HG02885 (cell line): ENCODE measurements around the gene POP5.

Experiments used
- ATAC-seq: cut with Tn5 transposase; IDR thresholded peaks from one replicate; pipeline ENCODE4 v1.9.1; 2021; ENCODE audit warnings: mild to moderate bottlenecking; ENCODE audit not compliant: unreplicated experiment, poor library complexity

POP5 gene

DNA sequence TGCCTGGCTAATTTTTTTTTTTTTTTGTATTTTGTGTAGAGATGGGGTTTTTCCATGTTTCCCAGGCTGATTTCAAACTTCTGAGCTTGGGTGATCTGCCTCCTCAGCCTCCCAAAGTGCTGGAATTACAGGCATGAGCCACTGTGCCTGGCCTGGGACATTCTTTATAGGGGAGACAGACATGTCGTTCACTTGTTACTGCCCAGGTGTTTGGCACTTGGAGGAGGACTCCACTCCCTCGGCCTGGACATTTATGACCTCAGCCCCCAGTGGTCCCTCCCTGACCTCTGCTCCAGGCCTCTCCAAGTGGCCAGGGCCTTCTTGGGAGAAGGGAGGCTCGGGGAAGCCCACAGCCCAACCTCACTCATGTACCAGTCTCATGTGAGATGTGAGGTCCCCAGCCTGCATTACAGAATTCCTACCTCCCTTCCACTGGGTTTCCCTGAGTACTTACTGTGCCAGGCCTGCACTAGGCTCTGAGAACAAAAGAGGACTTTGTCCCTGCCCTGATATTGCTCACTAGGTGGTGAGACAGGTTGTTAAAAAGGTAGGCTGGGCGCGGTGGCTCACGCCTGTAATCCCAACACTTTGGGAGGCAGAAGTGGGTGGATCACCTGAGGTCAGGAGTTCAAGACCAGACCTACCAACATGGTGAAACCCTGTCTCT is 9.7 kb upstream of the POP5 start:
- no peak for ATAC-seq

DNA sequence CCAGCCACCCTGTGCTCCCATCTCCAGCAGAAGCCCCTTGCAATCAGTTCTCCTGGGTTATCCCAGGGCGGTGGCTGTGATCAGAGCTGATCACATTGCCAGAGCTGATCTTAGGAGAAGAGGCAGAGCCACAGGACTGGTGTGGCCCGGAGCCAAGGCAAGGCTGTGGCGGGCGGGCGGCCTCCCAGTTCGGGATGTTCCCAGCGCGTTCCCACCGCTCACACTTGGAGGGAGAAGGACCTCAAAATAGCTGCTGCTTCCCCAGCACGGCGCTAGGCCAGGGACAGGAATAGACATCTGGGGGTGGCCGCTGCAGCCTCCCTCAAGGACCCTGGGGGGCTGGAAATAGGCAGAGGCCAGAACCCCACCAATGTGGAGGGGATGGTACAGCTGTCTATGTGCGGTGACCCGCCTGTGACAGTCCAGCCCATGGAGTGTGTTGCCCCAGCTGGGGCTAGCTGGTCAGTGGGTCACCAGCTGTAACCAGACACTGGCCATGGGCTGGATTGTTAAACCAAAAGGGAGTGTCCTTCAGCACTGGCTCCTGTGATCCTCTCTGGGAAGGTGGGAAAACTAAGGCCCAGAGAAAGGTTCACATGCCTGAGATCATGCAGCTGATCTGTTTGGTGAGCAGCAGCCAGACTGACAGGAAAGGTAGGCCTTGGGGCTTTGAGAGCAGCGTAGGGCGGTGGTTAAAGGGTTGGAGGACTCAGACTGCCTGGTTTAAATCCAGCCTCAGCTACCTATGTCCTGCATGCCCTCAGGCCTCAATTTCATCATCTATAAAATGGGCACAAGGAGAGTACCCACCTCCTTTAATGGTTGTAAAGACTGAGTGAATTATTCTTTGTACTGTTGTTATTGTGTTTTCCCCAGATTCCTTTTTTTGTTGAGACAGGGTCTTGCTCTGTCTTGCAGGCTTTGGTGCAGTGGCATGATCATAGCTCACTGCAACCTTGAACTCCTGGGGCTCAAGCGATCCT is 8.0 kb upstream of the POP5 start:
- no peak for ATAC-seq

DNA sequence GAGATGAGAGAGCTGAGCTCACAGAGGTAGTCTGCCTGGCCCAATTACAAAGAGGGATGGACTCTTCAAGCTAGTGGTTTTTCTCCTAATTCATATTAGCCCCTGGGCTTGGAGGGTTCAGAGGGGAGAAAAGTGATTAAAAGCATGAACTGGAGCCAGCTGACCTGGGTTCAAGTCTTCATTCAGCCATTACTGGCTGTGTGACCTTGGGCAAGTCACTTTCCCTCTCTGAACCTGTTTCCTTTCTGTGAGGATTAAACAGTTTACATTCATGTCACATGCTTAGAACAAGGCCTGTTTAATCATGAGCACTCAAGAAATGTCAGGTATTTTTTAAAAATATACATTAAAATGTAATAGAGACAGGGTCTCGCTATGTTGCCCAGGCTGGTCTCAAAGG is 7.2 kb upstream of the POP5 start:
- no peak for ATAC-seq

DNA sequence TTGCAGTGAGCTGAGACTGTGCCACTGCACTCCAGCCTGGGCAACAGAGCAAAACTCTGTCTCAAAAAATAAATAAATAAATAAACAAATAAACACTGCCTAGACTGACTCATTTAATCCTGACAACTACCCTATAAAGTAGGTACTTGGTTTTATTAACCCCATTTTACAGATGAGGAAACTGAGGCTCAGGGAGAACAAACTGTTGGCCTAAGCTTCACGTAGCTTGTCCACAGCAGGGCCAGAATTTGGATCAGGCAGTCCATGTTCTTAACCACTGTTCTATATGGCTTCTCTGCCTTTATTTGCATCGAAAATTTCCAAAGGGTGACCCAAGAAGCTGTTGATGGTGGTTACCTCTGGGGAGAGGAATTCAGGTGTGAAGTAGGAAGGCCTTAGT is 5.7 kb upstream of the POP5 start:
- no peak for ATAC-seq

DNA sequence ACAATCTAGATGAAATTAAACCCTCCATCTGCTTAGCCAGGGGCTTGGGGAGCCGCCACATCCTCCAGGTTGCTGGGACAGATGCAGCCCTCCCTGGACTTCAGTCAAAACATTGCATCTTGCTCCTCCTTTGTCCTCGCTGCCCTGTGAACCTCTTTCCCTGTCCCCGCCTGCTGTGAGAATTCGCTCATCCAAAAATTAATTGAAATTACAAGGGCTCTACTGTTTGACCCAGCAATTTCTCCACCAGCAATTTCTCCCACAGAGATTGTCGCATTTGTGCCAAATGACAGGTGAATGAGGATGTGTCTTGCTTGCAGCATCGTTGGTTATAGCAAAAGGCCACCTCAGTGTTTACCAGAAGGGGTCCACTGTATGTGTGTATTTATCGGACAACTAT is 5.0 kb upstream of the POP5 start:
- no peak for ATAC-seq

DNA sequence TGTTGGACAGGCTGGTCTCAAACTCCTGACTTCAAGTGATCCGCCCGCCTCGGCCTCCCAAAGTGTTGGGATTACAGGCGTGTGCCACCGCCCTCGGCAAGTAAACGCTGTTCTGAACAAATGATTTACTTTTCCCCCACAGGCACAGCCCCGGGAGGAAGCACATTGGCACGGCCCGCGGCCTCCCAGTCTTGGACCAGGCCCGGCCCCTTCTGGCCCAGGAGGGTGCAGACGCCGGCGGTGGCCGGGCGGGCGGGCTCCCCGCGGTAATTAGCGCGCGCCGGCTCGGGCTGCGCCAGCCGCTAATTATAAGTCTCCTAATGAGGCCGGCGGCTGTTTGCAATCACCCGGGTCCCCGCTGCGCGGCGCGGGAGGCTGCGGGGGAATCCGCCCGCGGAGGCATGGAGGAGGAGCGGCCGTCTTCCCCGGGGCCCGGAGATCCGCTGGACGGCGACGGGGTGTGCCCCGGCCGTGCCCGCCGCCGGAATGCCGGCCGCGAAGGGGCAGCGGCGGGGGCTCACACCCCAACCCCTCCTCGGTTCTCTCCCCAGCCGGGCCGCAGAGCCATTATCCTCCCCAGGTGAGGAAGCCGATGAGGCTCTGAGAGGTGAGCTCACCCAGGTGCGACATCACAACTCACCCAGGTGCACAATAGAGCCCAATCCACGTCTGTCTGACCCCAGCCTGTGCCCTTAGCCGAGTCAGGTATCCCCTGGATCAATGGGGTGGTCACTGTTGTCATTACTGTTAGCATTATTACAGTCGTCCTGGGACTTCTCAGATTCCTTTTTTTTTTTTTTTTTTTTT is 3.3 kb upstream of the POP5 start:
- ATAC-seq: no peak

DNA sequence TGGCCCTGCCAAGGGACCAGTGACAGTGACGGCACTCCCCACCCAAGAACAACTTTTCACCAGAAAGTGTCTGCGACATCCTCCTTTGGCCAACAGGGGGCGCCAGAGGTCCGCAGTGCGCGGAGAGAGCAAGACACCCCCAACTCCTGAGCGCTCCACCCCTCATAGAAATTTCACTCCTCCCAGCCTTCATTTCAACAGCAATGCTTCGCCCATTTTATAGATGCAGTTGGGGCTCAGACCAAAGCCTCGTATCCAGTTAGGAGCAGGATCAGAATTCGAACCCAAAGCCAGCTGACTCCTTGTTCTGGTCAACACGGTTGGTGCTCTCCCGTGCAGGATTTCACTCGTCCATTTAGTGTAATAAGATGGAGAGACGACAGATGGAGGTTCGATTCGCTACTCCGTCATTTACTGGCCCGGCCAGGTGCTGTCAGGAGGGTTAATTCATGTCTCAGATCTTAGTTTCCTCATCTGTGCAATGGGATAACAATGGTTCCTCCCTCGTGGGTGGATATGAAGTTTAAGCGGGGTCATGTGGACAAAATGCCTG is 2.4 kb upstream of the POP5 start:
- ATAC-seq: no peak

DNA sequence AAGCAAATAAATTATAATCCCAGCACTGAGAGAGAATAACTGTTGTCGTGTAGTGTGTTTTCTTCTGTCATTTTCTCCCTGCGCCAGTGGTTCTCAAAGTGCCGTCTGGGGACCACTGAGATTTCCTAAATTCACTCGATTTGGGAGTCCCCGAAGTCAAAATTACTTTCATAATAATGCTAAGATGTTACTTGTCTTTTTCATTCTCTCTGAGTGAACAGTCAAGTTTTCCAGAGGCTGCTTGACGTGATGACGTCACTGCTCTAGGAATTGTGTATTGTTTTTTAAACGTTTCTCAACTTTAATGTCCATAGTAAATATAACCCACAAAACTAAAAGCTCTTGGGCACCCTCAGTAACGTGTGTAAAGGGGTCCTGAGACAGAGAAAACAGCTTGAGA is 796 bp upstream of the POP5 start:
- no peak for ATAC-seq

DNA sequence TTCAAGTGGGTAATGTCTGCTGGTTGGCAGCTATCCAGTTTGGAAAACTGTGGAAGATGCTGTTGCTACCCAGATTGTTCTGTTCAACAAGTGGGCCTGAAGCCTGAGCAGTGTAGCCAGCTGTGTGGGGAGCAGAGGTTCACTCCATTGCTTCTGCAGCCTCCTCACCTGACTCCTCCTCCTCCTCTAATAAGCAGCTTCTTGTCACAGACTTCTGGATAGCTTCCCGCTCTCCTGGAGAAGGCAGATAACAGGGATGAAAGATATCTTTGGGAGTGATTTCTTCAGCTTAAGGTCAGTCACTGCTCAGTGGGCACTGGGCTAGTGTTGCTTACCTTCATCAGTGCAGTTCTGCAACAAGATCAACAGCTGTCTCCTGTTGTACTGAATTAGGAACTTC is 2.0 kb downstream of the POP5 start:
- ATAC-seq: no peak

DNA sequence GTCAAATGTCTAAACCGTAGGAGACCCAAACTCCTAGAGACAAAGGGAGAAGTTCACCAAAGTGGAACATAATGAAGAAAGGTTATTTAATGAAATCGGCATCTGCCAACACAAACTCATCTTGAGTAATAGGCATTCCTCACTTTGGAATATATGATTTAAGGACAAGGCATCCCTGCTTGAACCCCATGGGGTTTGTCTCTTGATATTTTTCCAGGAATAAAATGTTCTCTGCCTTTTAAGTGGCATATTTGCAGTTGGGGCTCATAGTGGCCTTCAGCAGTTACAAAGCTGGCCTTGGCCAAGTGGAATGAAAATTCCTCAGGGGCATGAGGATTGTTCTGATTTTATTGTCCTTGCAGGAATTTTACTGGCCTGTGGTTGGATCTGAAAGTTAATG is 7.1 kb downstream of the POP5 start:
- ATAC-seq: no peak

DNA sequence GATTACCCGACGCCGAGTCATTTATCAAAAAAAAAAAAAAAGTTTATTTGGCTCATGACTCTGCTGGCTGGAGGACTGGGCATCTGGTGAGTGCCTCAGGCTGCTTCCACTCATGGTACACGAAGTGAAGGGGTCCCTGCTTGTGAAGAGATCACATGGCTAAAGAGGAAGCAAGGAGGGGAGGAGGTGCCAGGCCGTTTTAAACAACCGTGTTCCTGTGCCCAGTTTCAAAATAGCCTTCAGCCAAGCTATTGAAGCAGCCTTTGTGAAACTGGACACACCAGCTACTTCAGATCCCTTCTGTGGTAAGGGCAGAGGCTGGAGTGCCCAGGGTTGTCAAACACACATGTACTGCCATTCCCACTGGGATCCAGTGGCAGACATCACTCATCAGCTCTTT is 7.6 kb downstream of the POP5 start:
- ATAC-seq: no peak

DNA sequence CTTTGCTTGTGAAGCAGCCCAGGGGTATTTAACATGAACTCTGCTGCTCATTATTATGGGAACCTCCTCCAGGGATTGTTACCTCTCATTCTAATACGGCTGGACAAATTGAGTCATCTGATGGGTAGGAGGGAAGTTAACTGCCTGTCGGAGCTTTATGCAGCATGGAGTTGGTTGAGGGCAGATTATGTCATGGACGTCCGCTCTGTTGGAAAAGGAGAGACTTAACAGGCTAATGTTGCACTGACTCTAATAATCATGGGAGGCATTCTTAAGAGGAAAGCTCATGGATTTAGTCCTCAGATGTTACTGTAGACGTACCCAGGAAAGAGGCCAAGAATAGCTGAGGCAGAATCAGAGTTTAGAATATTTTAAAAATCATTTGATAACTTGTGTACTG is 9.9 kb downstream of the POP5 start:
- ATAC-seq: no peak

DNA sequence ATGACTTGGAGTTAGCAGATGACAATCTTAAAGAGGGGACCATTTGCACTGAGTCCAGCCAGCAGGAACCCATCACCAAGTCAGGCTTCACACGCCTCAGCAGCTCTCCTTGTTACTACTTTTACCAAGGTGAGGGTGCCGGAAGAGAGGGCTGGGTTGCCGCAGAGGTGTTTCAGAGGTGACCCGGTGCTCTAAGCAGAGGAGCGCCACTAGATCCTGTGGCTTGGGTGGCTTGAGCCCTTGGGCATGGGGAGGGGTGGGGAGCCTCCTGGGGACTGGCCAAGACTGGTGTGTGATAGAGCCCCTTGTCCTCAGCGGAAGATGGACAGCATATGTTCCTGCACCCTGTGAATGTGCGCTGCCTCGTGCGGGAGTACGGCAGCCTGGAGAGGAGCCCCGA is 17.7 kb downstream of the POP5 start:
- no peak for ATAC-seq

DNA sequence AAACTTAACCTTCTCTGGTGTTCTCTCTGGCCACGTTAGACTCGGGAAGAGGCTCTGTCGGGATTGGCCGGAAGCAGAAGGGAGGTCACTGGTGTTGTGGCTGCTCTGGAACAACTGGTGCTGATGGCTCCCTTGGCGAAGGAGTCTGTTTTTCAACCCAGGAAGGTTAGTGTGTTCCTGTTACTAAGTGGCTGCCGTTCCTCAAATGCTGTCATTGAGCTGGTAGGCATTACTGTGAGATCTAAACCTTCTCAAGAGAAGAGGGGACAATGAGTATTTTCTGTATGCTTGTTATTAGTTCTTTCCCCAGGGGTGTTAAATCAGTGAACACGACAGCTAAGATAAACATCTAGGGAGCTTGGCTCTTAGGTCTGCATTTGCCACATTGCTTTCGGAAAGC is 18.3 kb downstream of the POP5 start:
- no peak for ATAC-seq

DNA sequence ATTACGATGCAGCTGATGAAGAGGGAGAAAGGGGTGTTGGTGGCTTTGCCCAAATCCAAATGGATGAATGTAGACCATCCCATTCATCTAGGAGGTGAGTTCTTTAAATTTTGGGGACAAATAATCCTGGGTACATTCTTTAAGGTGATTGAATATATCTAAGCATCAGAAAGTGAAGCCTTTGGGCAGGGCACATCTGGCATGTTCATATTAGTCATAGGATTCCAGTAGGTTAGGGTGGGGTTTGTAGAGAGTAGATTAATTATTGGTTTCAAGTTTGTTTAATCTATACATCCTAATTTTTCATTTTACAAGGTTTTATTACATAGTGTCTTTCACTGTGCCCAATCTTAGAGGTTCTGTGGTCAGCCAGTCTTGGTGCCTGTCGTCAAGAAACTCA is 23.6 kb downstream of the POP5 start:
- no peak for ATAC-seq

DNA sequence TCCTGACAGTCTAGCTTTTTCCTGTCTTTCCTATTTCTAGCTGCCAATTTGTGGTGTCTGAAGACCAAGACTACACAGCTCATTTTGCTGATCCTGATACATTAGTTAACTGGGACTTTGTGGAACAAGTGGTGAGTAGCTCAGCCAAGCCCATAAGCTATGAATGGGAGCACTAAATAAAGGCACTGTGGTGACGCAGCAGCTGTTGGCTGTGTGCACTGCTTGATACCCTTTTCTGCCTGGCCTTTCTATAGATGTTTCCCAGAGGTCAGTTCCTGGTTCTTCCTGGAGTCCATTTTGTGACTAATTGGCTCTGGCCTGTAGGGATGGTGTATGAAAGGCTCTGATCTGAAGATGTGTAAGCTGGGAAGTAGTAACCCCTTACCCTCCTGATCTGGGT is 26.5 kb downstream of the POP5 start:
- ATAC-seq: no peak

DNA sequence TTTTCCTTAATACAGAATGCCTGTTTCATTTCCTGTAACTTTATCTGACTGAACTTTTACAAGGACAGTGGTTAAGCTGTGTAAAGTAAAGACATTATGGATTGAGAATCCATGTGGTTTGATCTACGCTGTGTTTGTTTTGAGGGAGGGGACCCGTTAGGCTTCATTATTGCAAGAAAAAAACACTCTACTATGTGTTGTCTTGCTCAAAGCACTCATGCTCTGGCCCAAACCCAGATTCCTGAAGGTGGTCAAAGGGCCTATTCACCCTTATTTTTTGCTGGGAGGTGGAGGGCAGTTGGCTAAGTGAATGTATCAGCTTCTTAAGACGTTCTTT is 35.2 kb downstream of the POP5 start:
- ATAC-seq: no peak

DNA sequence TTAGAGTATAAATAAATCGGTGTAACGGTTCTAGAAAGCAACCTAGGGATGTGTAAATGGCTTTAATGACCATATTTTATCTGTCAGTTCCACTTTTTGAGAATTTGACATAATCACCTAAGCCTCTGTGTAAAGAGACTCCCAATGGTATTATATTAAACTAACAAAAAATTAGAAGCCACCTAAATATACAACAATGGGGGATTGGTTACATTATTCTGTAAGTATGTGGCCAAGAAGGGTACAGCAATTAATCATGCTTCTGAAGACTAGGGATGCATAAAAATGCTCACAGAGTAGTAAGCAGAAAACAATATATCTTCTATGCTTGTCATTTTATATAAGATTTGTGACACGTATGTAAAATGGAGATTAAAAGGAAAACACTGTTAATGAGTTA is 36.5 kb downstream of the POP5 start:
- no peak for ATAC-seq

DNA sequence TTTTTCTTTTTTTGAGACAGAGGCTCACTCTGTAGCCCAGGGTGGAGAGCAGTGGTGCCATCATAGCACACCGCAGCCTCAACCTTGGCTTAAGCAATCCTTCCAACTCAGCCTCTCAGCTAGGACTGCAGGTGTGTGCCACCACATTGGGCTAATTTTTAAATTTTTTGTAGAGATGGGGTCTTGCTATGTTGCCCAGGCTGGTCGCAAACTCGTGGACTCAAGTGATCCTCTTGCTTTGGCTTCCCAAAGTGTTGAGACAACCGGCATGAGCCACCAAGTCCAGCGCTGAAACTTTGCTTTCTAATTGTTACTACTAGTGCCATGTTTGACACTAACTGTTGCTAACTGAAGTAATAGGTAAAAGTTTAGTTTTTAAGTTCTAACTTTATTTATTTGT is 39.0 kb downstream of the POP5 start:
- no peak for ATAC-seq

DNA sequence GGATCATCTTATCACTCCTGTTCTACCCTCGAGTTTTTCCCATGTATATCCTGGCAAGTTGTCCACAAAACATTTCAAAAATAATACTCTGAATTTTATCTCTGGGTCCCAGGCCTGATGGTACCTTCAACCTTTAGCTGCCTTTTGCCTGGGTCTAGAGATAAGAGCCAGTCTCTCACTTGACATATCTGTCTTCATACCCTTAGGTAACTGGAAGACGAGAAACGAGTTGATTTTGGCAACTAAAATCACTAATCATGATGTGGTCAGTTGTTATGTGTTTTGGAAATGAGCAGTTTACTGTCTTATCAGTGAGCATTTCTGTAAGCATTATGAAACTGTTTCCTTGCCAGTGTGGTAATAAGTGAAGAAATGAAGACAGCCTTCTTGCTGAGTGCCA is 40.8 kb downstream of the POP5 start:
- ATAC-seq: no peak

DNA sequence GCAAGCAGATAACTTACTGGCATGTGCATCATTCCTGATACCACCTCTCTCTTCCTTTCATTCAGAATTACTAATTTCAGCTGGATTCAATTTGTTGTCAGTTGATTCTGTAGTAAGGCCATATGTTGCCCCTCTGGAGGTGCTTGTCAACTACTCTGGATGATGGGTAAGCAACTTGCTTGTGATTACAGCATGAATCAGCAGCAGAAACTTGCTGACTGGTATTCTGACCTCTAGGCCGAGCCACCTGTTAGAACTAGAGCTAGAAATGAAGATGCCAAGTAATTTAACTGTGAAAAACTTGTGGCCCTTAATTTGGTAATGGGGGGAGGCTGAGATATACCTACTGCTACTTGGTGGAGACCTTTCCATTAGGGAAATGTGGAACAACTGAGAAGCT is 41.9 kb downstream of the POP5 start:
- ATAC-seq: no peak
